Activated naive CD4-positive, alpha-beta T cell treated with anti-CD3 and anti-CD28 coated beads, Interleukin-2, amount 50 U/mL, for 16 hours (primary cell): Measurements from ENCODE around the gene GRK5.
A peak's percentile ranks its signal among the peaks of the same experiment; 100 is the strongest.
"Not testable (repeated sequence)": the region's sequence is repeated elsewhere in the genome, so short reads cannot be mapped to it uniquely, and the experiment has no call there.

Experiments
- DNase-seq: peaks from one replicate; pipeline ENCODE4 v3.0.0-alpha.2; 2020

The GRK5 gene

DNA sequence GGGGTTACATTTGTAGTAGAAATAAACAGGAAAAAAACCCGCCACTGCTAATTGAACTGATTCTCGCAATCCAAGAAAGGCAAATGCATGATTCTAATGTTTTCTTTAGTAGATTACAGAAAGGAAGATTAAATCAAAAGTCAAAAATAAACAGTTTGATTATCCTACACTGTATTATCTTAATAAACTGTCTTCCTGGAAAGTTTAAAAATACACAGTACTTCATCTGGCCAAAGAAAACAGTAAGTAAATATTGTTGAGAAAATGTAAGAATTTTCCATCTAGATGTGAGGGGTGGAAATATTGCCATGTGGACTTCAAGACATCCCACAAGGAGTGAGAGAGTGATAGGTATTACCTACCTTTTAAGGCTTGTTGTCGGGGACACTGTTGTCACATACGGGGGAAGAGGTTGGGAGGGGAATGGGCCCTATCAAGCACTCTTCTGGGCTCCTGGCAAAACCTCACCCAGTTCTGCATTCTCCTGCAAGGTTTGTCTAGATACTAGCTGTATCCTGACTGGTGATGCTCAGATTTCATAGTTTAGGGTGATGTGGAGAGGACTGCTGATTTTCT lies 17.8 kb downstream of the GRK5 start:
- no peak for DNase-seq

DNA sequence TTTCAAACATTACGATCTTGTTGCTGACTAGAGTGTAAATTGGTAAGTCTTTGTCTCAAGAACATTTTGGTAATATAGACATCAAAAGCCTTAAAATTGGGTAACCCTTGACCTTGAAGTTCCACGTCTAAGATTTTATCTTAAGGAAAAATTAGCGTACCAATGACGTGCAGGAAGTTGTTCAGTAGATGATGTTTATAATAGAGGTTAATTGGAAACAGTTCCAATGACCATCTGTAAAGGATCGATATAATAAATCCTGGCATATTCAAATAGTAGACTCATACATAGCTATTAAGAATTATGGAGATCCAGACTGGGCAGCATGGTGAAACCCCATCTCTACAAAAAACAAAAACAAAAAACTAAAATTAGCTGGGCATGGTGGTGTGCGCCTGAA lies 20.5 kb downstream of the GRK5 start:
- DNase-seq, result no peak

DNA sequence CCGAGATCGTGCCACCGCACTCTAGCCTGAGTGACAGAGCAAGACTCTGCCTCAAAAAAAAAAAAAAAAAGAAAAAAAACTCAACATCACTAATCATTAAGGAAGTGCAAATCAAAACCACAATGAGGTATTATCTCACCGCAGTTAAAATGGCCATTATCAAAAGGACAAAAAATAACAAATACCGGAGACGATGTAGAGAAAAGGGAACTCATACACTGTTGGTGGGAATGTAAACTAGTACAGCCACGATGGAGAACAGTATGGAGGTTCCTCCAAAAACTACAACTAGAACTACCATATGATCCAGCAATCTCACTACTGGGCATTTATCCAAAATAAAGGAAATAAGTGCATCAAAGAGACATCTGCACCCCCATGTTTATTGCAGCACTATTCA lies 24.3 kb downstream of the GRK5 start:
- DNase-seq, result no peak

DNA sequence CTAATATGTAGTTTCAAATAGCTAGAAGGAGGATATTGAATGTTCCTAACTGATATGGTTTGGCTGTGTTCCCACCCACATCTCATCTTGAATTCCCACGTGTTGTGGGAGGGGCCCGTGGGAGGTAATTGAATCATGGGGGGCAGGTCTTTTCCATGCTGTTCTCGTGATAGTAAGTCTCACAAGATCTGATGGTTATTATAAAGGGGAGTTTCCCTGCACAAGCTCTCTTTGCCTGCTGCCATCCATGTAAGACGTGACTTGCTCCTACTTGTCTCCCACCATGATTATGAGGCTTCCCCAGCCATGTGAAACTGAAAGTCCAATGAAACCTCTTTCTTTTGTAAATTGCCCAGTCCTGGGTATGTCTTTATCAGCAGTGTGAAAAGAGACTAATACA lies 25.1 kb downstream of the GRK5 start:
- DNase-seq, result peak; percentile 52

DNA sequence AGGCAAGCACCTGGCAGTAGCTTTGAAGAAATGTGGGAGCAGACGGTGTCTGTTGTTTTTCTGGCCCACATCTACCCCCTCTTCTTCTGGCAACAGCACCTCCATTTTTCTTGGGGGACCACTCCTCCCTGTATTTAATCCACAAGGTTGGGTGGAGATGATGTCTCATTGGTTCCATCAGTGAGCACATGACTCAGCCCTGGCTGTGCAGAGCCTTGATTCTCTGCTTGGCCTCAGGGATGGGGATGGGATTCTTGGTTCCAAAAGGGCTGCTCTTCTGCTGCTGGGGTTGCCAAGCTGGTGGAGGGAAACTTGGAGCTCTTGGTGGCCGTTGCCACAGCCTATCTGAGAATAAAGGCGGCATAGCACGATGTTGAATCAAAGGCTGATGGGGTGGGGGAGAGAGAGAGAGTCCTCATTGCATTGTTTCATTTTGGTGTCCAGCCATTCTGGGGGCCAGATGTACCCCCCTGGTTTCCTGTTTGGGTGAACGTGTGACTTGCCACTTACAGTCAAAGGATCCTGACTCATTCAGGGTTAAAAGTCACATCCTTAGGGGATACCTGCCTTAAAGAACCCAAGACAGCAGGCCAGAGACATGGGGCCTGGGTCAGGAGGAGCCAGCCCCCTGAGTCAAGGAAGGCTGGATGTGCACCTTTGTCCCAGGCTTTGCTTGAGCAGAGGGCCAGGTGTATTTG lies 25.9 kb downstream of the GRK5 start:
- DNase-seq, result no peak

DNA sequence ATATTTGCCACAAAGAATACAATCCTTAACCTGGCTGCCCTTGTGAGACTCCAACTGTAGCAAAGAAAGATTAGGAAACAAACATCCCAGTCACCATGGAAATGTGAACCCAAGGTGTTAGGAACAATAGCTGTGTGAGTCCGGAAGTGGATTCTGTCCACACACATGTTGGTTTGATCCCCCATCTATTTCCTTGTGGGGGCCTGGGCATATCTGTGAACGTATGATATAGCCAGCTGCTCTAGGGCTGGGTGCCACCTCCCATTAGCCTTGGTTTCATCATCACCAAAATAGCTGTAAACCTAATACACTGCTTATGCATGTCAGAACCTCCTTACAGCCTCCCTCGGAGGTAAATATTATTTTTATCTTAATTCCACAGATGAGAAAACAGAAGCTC lies 26.4 kb downstream of the GRK5 start:
- DNase-seq, result no peak

DNA sequence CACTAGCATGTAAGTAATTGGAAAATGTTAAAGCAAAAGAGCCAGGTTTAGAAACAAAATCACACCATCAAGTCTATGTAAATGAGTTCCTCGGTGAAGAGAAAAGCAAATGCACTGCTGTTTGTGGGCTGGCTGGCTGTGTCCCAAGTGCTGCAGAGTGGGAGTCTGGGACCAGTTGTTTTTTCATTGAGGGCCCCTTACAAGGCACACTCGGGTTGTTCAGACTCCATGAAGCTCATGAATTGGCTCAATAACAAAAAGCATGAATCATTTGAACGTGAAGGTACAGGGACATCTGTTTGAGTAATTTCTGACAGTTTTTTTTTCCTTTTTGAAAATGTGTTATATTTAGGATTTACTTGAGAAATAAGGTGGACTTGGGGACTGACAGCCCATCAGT lies 28.0 kb downstream of the GRK5 start:
- DNase-seq, result no peak

DNA sequence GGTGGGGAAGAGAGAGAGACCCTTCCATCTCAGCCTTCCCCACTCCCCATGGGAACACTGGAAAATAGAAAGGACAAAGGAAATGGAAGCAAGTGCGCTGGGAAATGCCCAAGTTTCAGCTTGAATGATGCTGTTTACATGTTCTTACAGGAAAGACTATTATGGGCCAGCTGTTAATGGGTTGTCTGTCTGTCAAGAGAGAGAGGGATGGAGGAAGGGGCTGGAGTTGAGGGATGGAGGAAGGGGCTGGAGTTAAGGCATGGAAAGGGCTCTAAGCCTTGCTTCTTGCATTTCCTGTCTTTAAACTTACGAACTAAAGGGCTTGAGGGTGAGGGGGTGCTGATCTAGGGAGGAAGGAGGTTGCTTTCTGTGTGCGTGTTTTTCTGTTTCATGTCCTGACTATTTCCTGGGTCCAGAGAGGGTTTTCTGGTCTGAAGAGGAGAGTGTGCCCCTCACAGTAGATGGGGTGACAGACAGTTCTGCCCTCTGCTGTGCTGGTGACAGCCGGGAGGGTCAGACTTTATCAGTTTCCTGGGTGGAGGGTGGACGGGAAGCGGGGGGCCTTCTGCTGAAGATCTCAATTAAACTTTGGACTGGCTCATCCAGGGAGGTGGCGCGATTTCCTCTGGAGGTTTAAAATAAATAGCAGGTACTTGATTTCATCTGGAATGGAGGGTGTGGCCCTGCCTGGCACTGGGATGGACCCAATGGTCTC lies 30.5 kb downstream of the GRK5 start:
- DNase-seq, result no peak

DNA sequence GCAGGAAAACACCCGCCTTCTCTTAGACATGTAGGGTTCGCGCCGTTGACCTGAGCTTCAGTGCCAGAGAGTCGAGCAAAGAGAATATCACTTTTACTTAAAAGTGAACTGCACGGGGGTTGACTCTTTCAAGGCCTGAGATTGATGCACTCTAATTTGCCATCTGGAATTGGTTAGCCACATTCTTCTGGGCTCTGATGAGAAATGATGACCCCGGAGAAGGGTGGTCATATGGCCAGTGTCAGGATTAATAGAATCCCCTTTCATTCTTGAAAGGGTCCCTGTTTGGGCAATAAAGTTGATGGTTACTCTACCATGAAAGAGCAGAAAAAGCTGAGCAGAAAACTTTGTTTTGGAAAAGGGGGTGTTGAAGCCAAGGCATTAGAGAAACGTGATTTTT lies 31.2 kb downstream of the GRK5 start:
- DNase-seq, result no peak

DNA sequence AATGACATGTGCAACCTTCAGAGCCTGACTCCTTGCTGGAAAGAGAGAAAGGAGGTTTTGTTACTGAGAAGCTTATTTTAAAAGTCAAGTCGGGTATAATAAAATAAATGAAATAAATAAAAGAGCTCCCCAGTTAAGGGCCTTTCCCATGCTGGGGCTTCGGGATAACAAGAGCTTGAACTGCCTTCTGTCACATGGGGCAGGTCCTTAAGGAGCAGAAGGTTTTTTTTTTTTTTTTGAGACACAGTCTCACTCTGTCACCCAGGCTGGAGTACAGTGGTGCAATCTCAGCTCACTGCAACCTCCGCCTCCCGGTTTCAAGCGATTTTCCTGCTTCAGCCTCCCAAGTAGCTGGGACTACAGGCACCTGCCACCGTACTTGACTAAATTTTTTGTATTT lies 31.6 kb downstream of the GRK5 start:
- DNase-seq, result not testable (repeated sequence)

DNA sequence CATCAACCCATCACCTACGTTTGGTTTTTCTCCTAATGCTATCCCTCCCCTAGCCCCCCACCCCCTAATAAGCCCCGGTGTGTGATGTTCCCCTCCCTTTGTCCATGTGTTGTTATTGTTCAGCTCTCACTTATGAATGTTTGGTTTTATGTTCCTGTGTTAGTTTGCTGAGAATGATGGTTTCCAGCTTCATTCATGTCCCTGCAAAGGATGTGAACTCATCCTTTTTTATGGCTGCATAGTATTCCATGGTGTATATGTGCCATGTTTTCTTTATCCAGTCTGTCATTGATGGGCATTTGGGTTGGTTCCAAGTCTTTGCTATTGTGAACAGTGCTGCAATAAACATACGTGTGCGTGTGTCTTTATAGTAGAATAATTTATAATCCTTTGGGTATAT lies 32.3 kb downstream of the GRK5 start:
- not testable (repeated sequence) for DNase-seq

DNA sequence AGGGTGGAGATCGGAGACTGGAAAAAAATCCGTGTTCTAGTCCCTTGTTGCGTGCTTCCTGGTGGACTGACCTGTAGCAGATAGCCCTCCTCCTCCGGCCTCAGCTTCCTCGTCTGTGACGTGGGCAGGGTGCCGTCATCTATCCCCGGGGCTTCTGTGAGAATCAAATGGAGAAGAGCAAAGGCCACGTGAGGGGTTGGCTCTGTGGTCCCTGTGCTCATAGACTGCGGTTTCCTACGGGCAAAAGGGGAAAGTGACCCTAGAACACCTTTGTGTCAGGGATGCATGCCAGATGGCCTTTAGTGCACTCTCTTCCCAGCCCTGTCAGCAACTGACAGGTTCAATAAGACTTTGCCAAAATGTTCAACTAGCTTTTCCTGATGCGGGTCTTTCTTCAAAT lies 33.7 kb downstream of the GRK5 start:
- no peak for DNase-seq

DNA sequence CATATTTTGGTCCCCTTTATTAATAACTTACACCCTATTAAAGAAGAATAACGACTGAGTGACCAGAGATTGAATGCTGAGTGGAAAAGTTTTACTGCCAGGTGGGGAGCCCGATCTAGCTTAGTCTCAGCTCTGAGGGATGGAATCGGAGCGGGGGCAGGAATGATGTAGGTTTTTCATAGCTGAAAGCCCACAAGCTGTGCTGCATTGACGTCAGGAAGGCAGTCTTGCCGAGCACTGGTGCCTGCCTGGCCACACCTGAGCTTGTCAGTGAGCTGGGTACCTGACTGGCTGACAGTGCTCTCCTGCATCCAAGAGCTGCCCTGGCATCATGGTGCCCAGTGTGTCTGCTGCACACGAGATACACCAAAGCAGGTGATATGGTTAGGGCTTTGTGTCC lies 34.8 kb downstream of the GRK5 start:
- no peak for DNase-seq

DNA sequence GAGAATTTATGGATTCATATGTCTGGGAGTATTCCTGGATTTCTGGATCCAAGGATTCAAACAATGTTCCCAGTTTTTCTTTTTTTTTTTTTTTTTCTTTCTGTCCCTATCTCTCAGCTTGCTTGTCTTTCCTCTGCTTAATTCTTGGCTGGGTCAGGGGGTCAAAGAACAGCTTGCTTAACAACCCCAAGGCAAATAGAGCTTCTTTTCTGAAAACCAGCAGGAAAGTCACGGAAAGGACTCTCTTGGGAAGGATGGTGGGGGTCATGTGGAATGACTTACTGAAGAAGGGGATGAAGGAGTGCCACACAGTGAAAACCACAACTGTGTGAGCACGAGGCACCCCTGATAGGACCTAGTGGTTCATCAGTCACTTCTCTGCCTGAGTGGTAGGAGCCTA lies 36.1 kb downstream of the GRK5 start:
- DNase-seq, result no peak

DNA sequence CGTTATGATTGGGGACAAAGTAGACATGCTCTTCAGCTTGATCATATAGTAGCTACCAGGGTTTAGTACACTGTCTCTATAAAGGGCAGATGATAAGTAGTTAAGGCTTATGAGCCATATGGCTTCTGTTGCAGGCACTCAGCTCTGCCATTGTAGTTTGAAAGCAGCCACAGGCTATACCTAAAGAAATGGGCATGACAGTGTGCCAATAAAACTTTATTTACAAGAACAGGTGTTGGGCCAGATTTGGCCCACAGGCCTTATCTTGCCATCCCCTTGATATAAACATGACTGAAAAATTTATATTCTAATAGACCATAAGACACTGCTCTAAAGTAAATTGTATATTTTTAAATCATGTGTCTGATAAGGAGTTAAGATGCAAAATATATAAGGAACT lies 36.6 kb downstream of the GRK5 start:
- no peak for DNase-seq

DNA sequence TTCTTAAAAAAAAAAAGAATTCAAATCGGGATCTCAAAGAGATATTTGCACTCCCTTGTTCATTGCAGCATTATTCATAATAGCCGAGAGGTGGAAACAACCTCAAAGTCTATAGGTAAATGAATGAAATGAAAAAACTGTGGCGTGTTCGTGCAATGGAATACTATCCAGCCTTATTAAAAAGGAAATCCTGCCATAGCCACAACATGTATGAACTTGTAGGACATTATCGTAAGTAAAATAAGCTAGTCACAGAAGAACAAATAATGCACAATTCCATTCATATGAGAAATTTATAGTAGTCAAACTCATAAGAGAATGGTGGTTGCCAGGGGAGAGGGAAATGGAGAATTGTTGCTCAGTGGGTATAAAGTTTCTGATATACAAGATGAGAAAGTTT lies 37.9 kb downstream of the GRK5 start:
- DNase-seq, result no peak

DNA sequence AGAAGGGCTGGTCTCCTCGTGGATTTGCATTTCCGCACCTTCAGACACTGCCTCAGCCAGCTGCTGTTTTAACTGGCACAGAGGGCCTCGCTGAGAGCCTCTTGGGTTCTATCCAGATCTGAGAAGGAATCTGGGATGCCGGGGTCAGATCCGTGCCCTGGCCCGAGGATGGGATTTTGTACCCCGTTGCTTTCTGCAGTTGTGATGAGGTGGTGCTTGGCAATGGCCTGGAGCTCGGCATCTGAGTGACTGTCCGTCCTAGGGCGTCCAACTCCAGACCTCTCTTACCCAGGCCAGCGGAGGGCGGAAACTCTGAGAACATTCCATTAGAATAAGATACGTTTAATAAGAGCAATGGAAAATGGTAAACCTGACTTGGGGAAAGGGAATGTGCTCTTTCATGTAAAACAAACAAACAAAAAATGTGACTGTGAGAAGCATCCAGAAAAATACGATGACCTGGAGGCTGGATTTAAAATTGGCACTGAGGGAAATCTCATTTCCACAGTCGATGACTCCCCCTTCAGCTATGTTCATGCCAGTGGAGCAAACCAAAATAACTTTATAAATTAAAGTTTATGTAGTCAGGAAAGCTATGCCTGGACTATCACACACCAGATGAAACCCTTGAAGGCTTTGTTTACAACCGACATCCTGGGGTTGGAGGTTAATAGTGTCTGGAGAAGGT lies 39.6 kb downstream of the GRK5 start:
- no peak for DNase-seq

DNA sequence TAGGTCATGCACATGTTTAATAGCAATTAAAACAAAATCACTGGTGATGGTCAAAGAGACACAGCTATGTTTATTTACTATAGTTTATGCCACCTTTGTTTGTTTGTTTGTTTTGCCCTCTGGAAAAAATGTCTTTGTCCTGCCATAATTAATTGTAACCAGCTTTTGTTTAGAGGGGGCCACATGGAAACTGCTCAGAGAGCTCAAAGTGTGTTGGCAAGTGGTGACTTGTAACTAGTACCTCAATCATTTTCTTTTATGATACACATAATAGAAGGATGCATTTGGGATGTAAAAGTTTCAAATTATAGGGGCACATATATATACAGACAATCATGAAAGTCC lies 40.2 kb downstream of the GRK5 start:
- no peak for DNase-seq

DNA sequence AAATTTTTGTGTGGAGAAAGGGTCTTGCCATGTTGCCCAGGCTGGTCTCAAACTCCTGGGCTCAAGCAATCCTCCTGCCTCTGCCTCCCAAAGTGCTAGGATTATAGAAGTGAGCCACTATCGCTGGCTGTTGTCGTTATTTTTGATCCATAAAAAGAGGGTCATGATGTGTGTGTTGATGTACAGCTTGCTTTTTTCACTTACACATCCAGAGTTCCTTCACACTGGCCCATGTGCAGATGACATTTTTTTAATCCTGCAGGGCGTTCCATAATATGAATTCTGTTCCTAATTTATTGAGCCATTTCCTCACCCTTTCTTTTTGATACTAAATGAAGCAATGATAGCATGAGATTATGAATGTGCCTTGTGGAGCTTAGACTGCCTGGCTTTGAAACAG lies 40.8 kb downstream of the GRK5 start:
- DNase-seq, result no peak

DNA sequence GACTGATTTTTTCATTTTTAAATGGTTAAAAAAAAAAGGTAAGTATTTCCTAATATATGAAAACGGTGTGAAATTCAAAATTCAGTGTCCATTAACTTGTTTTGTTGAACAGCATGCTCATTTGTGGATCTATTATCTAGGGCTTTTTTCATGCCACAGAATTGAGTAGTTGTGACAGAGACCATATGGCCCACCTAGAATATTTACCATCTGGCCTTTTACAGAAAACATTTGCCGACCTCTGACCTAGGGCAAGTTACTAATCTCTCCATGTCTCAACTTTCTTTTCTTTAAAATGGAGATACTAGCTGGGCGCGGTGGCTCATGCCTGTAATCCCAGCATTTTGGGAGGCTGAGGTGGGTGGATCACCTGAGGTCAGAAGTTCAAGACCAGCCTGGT lies 41.3 kb downstream of the GRK5 start:
- DNase-seq, result no peak

DNA sequence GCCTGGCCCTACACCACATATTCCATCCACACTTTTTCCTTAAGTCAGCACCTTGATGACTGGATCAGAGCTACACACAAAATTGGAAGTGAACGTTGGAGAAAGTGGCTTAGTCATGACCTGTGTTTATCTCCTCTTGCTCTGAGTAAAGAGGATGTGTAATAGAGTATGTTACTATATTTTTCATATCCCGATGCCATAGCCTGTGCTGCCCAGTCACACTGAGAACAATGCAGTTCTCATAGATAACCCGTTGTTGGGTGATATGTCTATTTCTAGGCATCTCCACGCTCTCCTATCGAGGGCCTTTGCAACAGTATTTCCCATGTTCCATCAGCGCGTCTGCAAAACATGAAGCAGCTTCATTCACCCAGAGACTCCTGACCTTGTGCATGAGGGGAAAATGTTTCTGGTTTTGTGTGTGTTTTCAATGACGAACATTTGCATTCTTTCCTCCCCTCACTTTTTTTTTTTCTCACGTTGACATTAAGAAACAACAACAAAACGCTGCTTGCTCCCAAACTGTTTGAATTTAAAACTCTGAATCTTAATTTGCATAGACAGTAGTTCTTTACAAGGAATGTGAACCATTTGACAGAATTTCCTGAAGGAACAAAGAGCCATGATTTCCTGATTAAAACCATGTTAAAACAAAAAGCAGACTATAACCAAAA lies 43.4 kb downstream of the GRK5 start:
- DNase-seq, result no peak

DNA sequence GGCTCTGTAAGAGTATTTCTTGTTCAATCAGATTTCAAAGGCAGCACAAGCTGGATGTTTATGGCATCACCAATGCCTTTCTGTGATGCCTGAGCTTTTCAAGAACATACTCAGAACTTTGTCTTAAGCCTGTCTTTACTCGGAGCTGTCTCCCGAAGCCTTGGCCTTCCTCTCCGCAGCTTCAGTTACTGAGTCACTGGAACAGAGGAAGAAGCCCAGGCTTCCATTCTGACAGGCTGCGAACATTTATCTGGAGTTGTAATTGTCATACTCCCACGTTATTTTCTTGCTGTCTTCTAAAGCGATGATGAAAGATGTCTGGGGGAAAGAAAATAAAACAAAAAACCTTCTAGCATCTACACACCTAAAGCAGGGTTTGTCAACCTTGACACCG lies 43.9 kb downstream of the GRK5 start:
- DNase-seq, result no peak

DNA sequence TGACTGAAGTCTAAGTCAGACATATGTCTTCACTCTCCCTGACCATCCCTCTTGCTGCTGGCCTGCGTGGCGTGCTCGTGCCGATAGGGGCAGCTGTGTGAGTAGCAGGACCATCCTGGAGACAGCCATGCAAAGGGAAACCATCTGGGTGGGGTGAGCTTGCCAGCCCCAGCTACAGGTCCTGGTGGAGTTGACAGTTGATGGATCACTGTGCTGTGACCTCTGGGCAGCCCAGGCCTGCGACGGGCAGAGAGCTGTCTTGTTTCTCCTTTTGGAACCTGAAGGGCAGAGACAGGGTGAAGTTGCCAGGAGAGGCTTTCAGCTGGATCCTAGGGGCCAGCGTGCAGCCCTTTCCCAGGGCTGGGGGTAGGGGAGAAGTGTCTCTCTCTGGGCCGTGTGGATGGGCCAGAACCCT lies 44.7 kb downstream of the GRK5 start:
- DNase-seq, result no peak
